ENCODE results near the gene SMOC2. TPM values are rescaled to one million over a fixed set of nuclear protein-coding genes. Genes with fewer than 3 reads are reported as not detected.

SMOC2 gene
- total and polyA plus RNA-seq, 2 donors (not counting 1 experiment from before 2014, with no cell fraction given): 0.37 TPM; not detected in 1

DNA sequence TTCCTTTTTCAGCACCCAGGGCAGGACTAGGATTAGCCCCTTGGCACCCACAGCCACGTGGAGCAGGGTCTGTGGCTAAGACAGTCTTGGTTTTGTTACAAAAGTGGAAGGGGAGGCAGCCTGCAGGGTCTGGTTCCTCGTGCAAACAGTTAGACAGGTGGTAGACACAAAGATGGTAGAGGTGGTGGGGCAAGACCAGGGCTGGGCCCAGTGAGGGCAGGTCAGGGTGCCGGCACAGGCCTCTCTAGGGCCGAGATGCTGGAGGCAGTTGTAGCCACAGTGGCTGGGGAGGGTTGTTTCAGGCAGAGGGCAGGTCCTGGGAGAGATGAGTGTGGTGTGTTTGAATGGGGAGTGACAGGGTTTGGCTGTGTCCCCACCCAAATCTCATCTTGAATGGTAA lies 161.6 kb downstream of the SMOC2 start:
- no peaks in the 10 kb centered on the region for H3K4me1 ChIP-seq (ENCODE audit: control insufficient read depth in 2 of 2, insufficient read depth in 2 of 2, low read length in 2 of 2)
- Mint-ChIP-seq H3K4me1 (no peaks in the 10 kb centered on the region), H3K27me3 (no peaks in the 10 kb centered on the region), H3K27ac (no peak overlapping the region), H3K4me3 (no peak overlapping the region), H3K9me3 (ENCODE audit: insufficient read depth) (no peaks in the 10 kb centered on the region)
- no peaks in the 10 kb centered on the region for H3K79me2 ChIP-seq (ENCODE audit: control insufficient read depth, insufficient read depth, low read length)
- no peak overlapping the region for H3K27ac ChIP-seq (ENCODE audit: low read length in 2 of 2)
- CTCF ChIA-PET: no interaction called here
- 67% methylated on average over 4 of the region's 4 CpGs for WGBS (ENCODE audit: insufficient coverage)
- peaks cover 0 to 28% (median 0%) of the 10 kb centered on the region in 3 donors for H3K9me3 ChIP-seq (ENCODE audit: control extremely low read depth in 1 of 3, control insufficient read depth in 2 of 3, insufficient read depth in 1 of 3, low read length in 2 of 3)
- H4K20me1 ChIP-seq (ENCODE audit: control insufficient read depth, insufficient read depth, low read length, poor library complexity, severe bottlenecking): no peaks in the 10 kb centered on the region
- DNase-seq: no peak
- no peak overlapping the region for H2AFZ ChIP-seq (ENCODE audit: insufficient read depth, low read depth, low read length, poor library complexity, severe bottlenecking)
- no peak overlapping the region for H3K4me3 ChIP-seq (ENCODE audit: control extremely low read depth in 1 of 5, extremely low read depth in 1 of 5, insufficient read depth in 1 of 5, low read depth in 2 of 5, low read length in 4 of 5)
- TF ChIP-seq EZH2 (IDR thresholded peaks at IDR 0.05; ENCODE audit: borderline replicate concordance, insufficient read depth, low read depth, low read length, poor library complexity, severe bottlenecking): no peak
- TF ChIP-seq, protein P1, sequence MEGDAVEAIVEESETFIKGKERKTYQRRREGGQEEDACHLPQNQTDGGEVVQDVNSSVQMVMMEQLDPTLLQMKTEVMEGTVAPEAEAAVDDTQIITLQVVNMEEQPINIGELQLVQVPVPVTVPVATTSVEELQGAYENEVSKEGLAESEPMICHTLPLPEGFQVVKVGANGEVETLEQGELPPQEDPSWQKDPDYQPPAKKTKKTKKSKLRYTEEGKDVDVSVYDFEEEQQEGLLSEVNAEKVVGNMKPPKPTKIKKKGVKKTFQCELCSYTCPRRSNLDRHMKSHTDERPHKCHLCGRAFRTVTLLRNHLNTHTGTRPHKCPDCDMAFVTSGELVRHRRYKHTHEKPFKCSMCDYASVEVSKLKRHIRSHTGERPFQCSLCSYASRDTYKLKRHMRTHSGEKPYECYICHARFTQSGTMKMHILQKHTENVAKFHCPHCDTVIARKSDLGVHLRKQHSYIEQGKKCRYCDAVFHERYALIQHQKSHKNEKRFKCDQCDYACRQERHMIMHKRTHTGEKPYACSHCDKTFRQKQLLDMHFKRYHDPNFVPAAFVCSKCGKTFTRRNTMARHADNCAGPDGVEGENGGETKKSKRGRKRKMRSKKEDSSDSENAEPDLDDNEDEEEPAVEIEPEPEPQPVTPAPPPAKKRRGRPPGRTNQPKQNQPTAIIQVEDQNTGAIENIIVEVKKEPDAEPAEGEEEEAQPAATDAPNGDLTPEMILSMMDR (IDR thresholded peaks at IDR 0.05): no peak
- no peak for ATAC-seq (ENCODE audit: low read depth)
- intact Hi-C loops (cut with micrococcal nuclease): no loop called here
- H3K27me3 ChIP-seq (replicated peaks in 1 of 4; ENCODE audit: control extremely low read depth in 1 of 4, control insufficient read depth in 3 of 4, insufficient read depth in 4 of 4, low read length in 3 of 4): no peaks in the 10 kb centered on the region
- H3K9ac ChIP-seq (ENCODE audit: low read length): no peak overlapping the region
- POLR2A ChIA-PET: no interaction called here
- H3K4me2 ChIP-seq (replicated peaks; ENCODE audit: low read depth, low read length, poor library complexity, severe bottlenecking): no peak overlapping the region
- no peaks in the 10 kb centered on the region for H3K36me3 ChIP-seq (replicated peaks in 1 of 2; ENCODE audit: control extremely low read depth in 1 of 2, control insufficient read depth in 1 of 2, extremely low read depth in 1 of 2, insufficient read depth in 2 of 2, low read length in 1 of 2)

DNA sequence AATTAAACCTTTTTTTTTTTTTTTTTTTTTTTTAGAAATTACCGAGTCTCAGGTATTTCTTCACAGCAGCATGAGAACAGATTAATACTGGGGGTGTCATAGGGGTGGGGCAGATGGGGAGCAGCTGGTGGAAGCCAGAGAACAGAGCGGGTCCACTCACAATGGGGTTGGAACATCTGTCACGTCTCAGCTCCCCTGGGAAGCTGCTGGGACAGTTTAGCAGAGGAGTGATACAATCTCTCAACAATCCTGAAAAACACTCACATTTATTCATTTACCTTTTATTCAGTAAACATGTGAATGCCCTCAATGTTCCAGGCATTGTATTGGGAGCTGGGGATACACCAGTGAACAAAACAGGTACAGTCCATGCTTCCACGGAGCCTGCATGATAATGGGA lies 162.2 kb downstream of the SMOC2 start:
- no peaks in the 10 kb centered on the region for H4K20me1 ChIP-seq (ENCODE audit: control insufficient read depth, insufficient read depth, low read length, poor library complexity, severe bottlenecking)
- Mint-ChIP-seq H3K4me3 (no peak overlapping the region), H3K9me3 (ENCODE audit: insufficient read depth) (no peaks in the 10 kb centered on the region), H3K4me1 (no peaks in the 10 kb centered on the region), H3K27me3 (no peaks in the 10 kb centered on the region), H3K27ac (no peak overlapping the region)
- no peak overlapping the region for H3K27ac ChIP-seq (ENCODE audit: low read length in 2 of 2)
- no peaks in the 10 kb centered on the region for H3K79me2 ChIP-seq (ENCODE audit: control insufficient read depth, insufficient read depth, low read length)
- H3K4me2 ChIP-seq (replicated peaks; ENCODE audit: low read depth, low read length, poor library complexity, severe bottlenecking): no peak overlapping the region
- no peak for DNase-seq
- H2AFZ ChIP-seq (ENCODE audit: insufficient read depth, low read depth, low read length, poor library complexity, severe bottlenecking): no peak overlapping the region
- ChIA-PET POLR2A (no interaction called here), CTCF (no interaction called here)
- TF ChIP-seq EZH2 (IDR thresholded peaks at IDR 0.05; ENCODE audit: borderline replicate concordance, insufficient read depth, low read depth, low read length, poor library complexity, severe bottlenecking): no peak
- TF ChIP-seq, protein P1 (IDR thresholded peaks at IDR 0.05): no peak
- WGBS (ENCODE audit: insufficient coverage): no CpG with 5 or more reads among the region's 4 CpGs
- peaks cover 0 to 30% (median 0%) of the 10 kb centered on the region in 3 donors for H3K9me3 ChIP-seq (ENCODE audit: control extremely low read depth in 1 of 3, control insufficient read depth in 2 of 3, insufficient read depth in 1 of 3, low read length in 2 of 3)
- intact Hi-C loops (cut with micrococcal nuclease): no loop called here
- no peak overlapping the region for H3K9ac ChIP-seq (ENCODE audit: low read length)
- no peaks in the 10 kb centered on the region for H3K4me1 ChIP-seq (ENCODE audit: control insufficient read depth in 2 of 2, insufficient read depth in 2 of 2, low read length in 2 of 2)
- ATAC-seq (ENCODE audit: low read depth): no peak
- no peaks in the 10 kb centered on the region for H3K27me3 ChIP-seq (replicated peaks in 1 of 4; ENCODE audit: control extremely low read depth in 1 of 4, control insufficient read depth in 3 of 4, insufficient read depth in 4 of 4, low read length in 3 of 4)
- no peaks in the 10 kb centered on the region for H3K36me3 ChIP-seq (replicated peaks in 1 of 2; ENCODE audit: control extremely low read depth in 1 of 2, control insufficient read depth in 1 of 2, extremely low read depth in 1 of 2, insufficient read depth in 2 of 2, low read length in 1 of 2)
- no peak overlapping the region for H3K4me3 ChIP-seq (ENCODE audit: control extremely low read depth in 1 of 5, extremely low read depth in 1 of 5, insufficient read depth in 1 of 5, low read depth in 2 of 5, low read length in 4 of 5)

Data from B cell (primary cell).